ENCODE data around the gene ATG10. TPM values are rescaled to one million over a fixed set of nuclear protein-coding genes. Genes with fewer than 3 reads are reported as not detected.

ATG10 gene
- total RNA-seq, 1 donor from 2014 or later, result 4.3 TPM

GRCh38 chr5:81961651-81962440 is 10.0 kb upstream of the ATG10 start:
- Histone ChIP-seq H4K20me1 (ENCODE audit: insufficient read depth, low read length) (no peaks in the 10 kb centered on the region), H3K27ac (ENCODE audit: low read depth, low read length) (no peak overlapping the region), H3K4me2 (ENCODE audit: low read length) (no peak overlapping the region), H3K9me3 (ENCODE audit: insufficient read depth, low read depth, low read length) (no peaks in the 10 kb centered on the region), H3K9ac (ENCODE audit: low read length) (no peak overlapping the region), H3K27me3 (ENCODE audit: insufficient read depth, low read length) (no peaks in the 10 kb centered on the region), H2AFZ (ENCODE audit: low read depth, low read length) (no peak overlapping the region), H3K36me3 (ENCODE audit: insufficient read depth, low read length) (no peaks in the 10 kb centered on the region), H3K4me1 (ENCODE audit: insufficient read depth, low read length) (no peaks in the 10 kb centered on the region), H3K79me2 (ENCODE audit: insufficient read depth, low read length) (no peaks in the 10 kb centered on the region), H3K4me3 (ENCODE audit: insufficient read depth, low read depth, low read length) (no peak overlapping the region)
- peaks cover 2% of the 10 kb centered on the region for H3K27me3 Mint-ChIP-seq (ENCODE audit: low read depth, unreplicated experiment)
- no peak overlapping the region for H3K27ac Mint-ChIP-seq (ENCODE audit: unreplicated experiment)
- FAIRE-seq (no peak), DNase-seq (ENCODE audit: low read depth) (no peak)
- H3K9me3 Mint-ChIP-seq (ENCODE audit: unreplicated experiment), result no peaks in the 10 kb centered on the region
- H3K36me3 Mint-ChIP-seq (ENCODE audit: low read depth, unreplicated experiment), result no peaks in the 10 kb centered on the region
- TF ChIP-seq EZH2 (IDR thresholded peaks at IDR 0.05; ENCODE audit: insufficient read depth, low read length) (no peak), CTCF (IDR thresholded peaks at IDR 0.05; ENCODE audit: insufficient read depth, low read depth, low read length) (no peak)
- no peak overlapping the region for H3K4me3 Mint-ChIP-seq (ENCODE audit: unreplicated experiment)
- no peaks in the 10 kb centered on the region for H3K4me1 Mint-ChIP-seq (ENCODE audit: low read depth, unreplicated experiment)

GRCh38 chr5:81963544-81963943 is 8.3 kb upstream of the ATG10 start:
- no peak overlapping the region for H2AFZ ChIP-seq (ENCODE audit: low read depth, low read length)
- no peaks in the 10 kb centered on the region for H3K36me3 Mint-ChIP-seq (ENCODE audit: low read depth, unreplicated experiment)
- H3K27me3 Mint-ChIP-seq (ENCODE audit: low read depth, unreplicated experiment), result peaks cover 2% of the 10 kb centered on the region
- H3K9me3 Mint-ChIP-seq (ENCODE audit: unreplicated experiment), result no peaks in the 10 kb centered on the region
- H3K27ac ChIP-seq (ENCODE audit: low read depth, low read length), result no peak overlapping the region
- no peak for FAIRE-seq
- H3K4me1 Mint-ChIP-seq (ENCODE audit: low read depth, unreplicated experiment), result no peaks in the 10 kb centered on the region
- H3K9ac ChIP-seq (ENCODE audit: low read length), result no peak overlapping the region
- no peaks in the 10 kb centered on the region for H4K20me1 ChIP-seq (ENCODE audit: insufficient read depth, low read length)
- no peak for TF ChIP-seq EZH2 (IDR thresholded peaks at IDR 0.05; ENCODE audit: insufficient read depth, low read length)
- TF ChIP-seq CTCF (IDR thresholded peaks at IDR 0.05; ENCODE audit: insufficient read depth, low read depth, low read length), result no peak
- no peaks in the 10 kb centered on the region for H3K9me3 ChIP-seq (ENCODE audit: insufficient read depth, low read depth, low read length)
- no peak for DNase-seq (ENCODE audit: low read depth)
- H3K4me3 ChIP-seq (ENCODE audit: insufficient read depth, low read depth, low read length), result no peak overlapping the region
- H3K27me3 ChIP-seq (ENCODE audit: insufficient read depth, low read length), result no peaks in the 10 kb centered on the region
- H3K27ac Mint-ChIP-seq (ENCODE audit: unreplicated experiment), result no peak overlapping the region
- H3K79me2 ChIP-seq (ENCODE audit: insufficient read depth, low read length), result no peaks in the 10 kb centered on the region
- H3K4me2 ChIP-seq (ENCODE audit: low read length), result no peak overlapping the region
- H3K36me3 ChIP-seq (ENCODE audit: insufficient read depth, low read length), result no peaks in the 10 kb centered on the region
- H3K4me3 Mint-ChIP-seq (ENCODE audit: unreplicated experiment), result no peak overlapping the region
- H3K4me1 ChIP-seq (ENCODE audit: insufficient read depth, low read length), result no peaks in the 10 kb centered on the region

GRCh38 chr5:81965524-81965923 is 6.3 kb upstream of the ATG10 start:
- no peak overlapping the region for H3K9ac ChIP-seq (ENCODE audit: low read length)
- no peaks in the 10 kb centered on the region for H3K4me1 Mint-ChIP-seq (ENCODE audit: low read depth, unreplicated experiment)
- no peak overlapping the region for H3K4me2 ChIP-seq (ENCODE audit: low read length)
- H3K27ac Mint-ChIP-seq (ENCODE audit: unreplicated experiment), result no peak overlapping the region
- H3K27ac ChIP-seq (ENCODE audit: low read depth, low read length), result no peak overlapping the region
- no peak for TF ChIP-seq EZH2 (IDR thresholded peaks at IDR 0.05; ENCODE audit: insufficient read depth, low read length)
- no peak for TF ChIP-seq CTCF (IDR thresholded peaks at IDR 0.05; ENCODE audit: insufficient read depth, low read depth, low read length)
- H3K36me3 ChIP-seq (ENCODE audit: insufficient read depth, low read length), result no peaks in the 10 kb centered on the region
- DNase-seq (ENCODE audit: low read depth) (no peak), FAIRE-seq (no peak)
- no peaks in the 10 kb centered on the region for H3K27me3 ChIP-seq (ENCODE audit: insufficient read depth, low read length)
- H4K20me1 ChIP-seq (ENCODE audit: insufficient read depth, low read length), result no peaks in the 10 kb centered on the region
- no peaks in the 10 kb centered on the region for H3K9me3 ChIP-seq (ENCODE audit: insufficient read depth, low read depth, low read length)
- no peak overlapping the region for H3K4me3 Mint-ChIP-seq (ENCODE audit: unreplicated experiment)
- H3K9me3 Mint-ChIP-seq (ENCODE audit: unreplicated experiment), result no peaks in the 10 kb centered on the region
- H2AFZ ChIP-seq (ENCODE audit: low read depth, low read length), result no peak overlapping the region
- H3K27me3 Mint-ChIP-seq (ENCODE audit: low read depth, unreplicated experiment), result peaks cover 2% of the 10 kb centered on the region
- no peaks in the 10 kb centered on the region for H3K36me3 Mint-ChIP-seq (ENCODE audit: low read depth, unreplicated experiment)
- H3K79me2 ChIP-seq (ENCODE audit: insufficient read depth, low read length), result no peaks in the 10 kb centered on the region
- no peaks in the 10 kb centered on the region for H3K4me1 ChIP-seq (ENCODE audit: insufficient read depth, low read length)
- no peak overlapping the region for H3K4me3 ChIP-seq (ENCODE audit: insufficient read depth, low read depth, low read length)

Data from astrocyte (in vitro differentiated cells and primary cell).